ENCODE measurements around the gene ERVW-1. TPM values are rescaled to one million over a fixed set of nuclear protein-coding genes. Genes with fewer than 3 reads are reported as not detected.

Gene ERVW-1
- total and polyA plus RNA-seq, 12 donors: 0.15 TPM; not detected in 11

DNA sequence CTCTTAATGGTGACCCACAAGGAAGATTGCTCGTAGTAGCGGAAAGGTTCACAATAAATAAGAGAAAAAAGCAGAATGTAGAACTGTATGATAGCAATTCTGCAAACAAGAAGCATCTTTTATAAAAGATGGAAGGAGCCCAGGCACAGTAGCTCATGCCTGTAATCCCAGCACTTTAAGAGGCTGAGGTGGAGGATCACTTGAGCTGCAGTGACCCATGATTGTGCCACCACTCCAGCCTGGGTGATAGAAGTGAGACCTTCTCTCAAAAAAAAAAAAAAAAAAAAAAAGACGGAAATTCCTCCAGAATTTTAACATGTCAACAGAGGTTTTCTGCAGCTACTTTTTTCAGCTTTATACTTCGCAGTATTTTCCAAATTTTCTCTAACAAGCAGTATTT lies 17.2 kb downstream of the ERVW-1 start:
- ATAC-seq (no peak), DNase-seq (no peak)
- no peak for TF ChIP-seq CTCF (IDR thresholded peaks at IDR 0.05)
- Histone ChIP-seq H3K4me1 (no peaks in the 10 kb centered on the region), H3K27ac (no peak overlapping the region), H3K4me3 (no peak overlapping the region), H3K36me3 (peaks cover 0 to 69% (median 18%) of the 10 kb centered on the region in 9 donors), H3K27me3 (no peaks in the 10 kb centered on the region), H3K9me3 (no peaks in the 10 kb centered on the region)
- intact Hi-C loops (cut with DNase I): loop anchor here in 1 of 10 donors (5.0 kb wide), 1 partner anchor 218 kb away; no protein-coding TSS in a partner anchor
- 89 to 96% methylated on average over 4 of the region's 4 CpGs for WGBS, 2 donors

DNA sequence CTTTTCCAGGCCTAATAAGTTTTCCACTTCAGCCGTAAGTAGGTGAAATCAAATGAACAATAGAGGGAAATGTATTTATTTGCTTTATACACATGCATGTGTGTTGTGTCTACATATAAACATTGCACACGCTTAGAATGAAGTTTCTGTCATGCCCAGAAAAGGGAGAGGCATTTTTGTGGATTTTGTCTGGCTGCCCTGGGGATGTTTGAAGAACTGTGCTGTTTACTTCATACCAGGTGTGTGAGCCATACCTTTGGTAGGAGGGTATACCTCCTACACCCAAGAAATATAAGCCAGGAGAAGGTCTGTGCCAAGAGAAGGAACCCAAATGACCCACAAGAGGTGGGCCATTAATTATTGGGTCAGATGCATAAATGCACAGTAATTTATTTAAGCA lies 17.6 kb downstream of the ERVW-1 start:
- H3K4me3 ChIP-seq: no peak overlapping the region
- H3K27ac ChIP-seq: no peak overlapping the region
- DNase-seq (no peak), ATAC-seq (no peak)
- intact Hi-C loops (cut with DNase I): loop anchor here in 1 of 10 donors (5.0 kb wide), 1 partner anchor 218 kb away; no protein-coding TSS in a partner anchor
- peaks cover 0 to 69% (median 22%) of the 10 kb centered on the region in 9 donors for H3K36me3 ChIP-seq
- H3K4me1 ChIP-seq: no peaks in the 10 kb centered on the region
- no peaks in the 10 kb centered on the region for H3K27me3 ChIP-seq
- H3K9me3 ChIP-seq: no peaks in the 10 kb centered on the region
- 85 to 88% methylated on average over 2 of the region's 2 CpGs for whole genome bisulfite sequencing, 2 donors
- TF ChIP-seq CTCF (IDR thresholded peaks at IDR 0.05): no peak

DNA sequence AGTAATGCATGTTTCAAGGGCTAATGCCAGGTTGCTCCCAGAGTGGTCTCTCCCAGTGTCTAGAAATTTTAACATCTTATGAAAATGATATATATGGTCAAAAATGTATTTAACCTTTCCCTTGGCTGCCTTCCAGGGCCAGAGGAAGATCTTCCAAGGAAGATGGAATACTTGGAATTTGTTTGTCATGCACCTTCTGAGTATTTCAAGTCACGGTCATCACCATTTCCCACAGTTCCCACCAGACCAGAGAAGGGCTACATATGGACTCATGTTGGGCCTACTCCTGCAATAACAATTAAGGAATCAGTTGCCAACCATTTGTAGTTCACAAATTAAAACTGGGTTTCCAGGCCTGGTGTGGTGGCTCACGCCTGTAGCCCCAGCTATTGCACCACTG lies 21.5 kb downstream of the ERVW-1 start:
- no peaks in the 10 kb centered on the region for H3K27me3 ChIP-seq
- intact Hi-C loops (cut with DNase I): no loop called here
- DNase-seq (no peak), ATAC-seq (no peak)
- H3K9me3 ChIP-seq: no peaks in the 10 kb centered on the region
- no peak overlapping the region for H3K4me3 ChIP-seq
- H3K27ac ChIP-seq: no peak overlapping the region
- no peak for TF ChIP-seq CTCF (IDR thresholded peaks at IDR 0.05)
- H3K4me1 ChIP-seq: no peaks in the 10 kb centered on the region
- peaks cover 0 to 78% (median 50%) of the 10 kb centered on the region in 9 donors for H3K36me3 ChIP-seq
- WGBS, 2 donors: 93 to 96% methylated on average over 2 of the region's 2 CpGs

- DNase-seq (no peak), ATAC-seq (no peak)
- intact Hi-C loops (cut with DNase I): no loop called here
- no peak for TF ChIP-seq CTCF (IDR thresholded peaks at IDR 0.05)
- H3K4me3 ChIP-seq: no peak overlapping the region
- H3K27me3 ChIP-seq: no peaks in the 10 kb centered on the region
- peaks cover 0 to 80% (median 55%) of the 10 kb centered on the region in 9 donors for H3K36me3 ChIP-seq
- H3K9me3 ChIP-seq: no peaks in the 10 kb centered on the region
- H3K4me1 ChIP-seq: peaks cover 0 to 16% (median 13%) of the 10 kb centered on the region in 9 donors
- no peak overlapping the region for H3K27ac ChIP-seq
- WGBS, 2 donors: 99% methylated on average over 2 of the region's 2 CpGs
Observed at GRCh38 chr7:92451645-92452044, 26.1 kb downstream of the ERVW-1 start.
